HG02981 (cell line): ENCODE results near the gene FANCD2OS.
"Not testable (repeated sequence)": the region's sequence is repeated elsewhere in the genome, so short reads cannot be mapped to it uniquely, and the experiment has no call there.

Experiments
- ATAC-seq: cut with Tn5 transposase; IDR thresholded peaks from one replicate; pipeline ENCODE4 v1.9.1; 2021; ENCODE audit warnings: mild to moderate bottlenecking, moderate library complexity; ENCODE audit not compliant: unreplicated experiment

The FANCD2OS gene, protein sequence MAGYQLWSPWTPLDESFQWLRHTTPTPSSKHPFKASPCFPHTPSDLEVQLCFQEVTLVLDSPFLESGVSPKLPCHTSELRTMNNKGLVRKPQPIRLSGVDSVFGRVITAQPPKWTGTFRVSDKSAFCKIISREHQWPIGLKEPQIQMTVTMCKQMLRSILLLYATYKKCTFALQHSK

DNA sequence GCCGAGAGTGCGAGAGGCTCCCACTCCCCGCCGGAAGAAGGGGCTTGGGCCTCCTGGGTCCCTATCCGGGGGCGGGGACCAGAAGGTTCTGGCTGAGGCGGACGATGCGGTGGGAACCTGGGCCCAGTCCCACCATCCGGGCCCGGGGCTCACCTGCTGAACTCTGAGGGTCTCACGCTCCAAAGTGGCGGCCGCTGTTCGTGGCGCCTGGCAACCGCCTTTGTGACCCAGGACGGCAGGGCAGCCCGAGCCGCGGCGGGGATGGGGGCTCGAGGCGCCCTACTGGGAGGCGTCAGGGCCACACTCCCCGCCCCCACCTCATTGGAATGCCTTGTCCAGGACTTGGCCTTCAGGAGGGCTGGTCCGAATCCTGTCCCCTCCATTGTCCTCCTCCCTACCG is at the start of gene FANCD2OS:
FANCD2OS (minus strand) TSS at position 165 of the 400 bp plus-strand sequence. CDS start 3,481 bp downstream, outside the sequence.
- no peak for ATAC-seq

DNA sequence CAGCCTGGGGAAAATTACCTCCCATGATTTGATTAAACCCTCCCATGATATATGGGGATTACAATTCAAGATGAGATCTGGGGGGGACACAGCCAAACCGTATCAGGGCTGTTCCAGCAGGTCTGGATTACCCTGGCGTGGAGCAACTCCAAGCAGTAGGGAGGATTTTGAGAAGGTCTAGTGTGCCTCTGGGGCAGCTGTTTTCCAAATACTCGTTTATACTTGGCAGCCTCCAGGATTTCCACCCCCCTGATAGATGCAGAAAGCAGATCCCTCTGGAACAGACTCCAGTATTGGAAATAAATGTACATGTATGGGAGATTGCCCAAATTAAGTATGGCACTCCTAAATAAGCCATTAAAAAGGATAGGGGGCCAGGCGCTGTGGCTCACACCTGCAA is 49.0 kb upstream of the FANCD2OS start:
- ATAC-seq = no peak

DNA sequence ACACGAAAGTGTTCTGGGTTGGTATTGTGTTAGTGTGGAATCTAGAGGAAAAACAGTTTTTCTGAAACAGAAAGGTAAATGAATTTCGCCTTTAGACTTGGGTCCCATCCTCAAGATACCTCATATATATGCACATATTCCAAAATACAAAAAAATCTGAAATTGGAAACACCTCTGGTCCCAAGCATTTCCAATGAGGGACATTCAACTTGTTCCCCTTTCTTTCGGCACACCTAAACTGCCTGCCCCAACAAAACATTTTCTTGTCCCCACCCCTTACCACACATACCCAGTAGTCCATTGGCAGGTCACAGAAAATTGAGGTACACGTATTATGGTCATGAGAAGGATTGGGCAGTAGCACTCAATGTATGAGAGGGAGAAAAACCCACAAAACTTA is 47.6 kb upstream of the FANCD2OS start:
- no peak for ATAC-seq

DNA sequence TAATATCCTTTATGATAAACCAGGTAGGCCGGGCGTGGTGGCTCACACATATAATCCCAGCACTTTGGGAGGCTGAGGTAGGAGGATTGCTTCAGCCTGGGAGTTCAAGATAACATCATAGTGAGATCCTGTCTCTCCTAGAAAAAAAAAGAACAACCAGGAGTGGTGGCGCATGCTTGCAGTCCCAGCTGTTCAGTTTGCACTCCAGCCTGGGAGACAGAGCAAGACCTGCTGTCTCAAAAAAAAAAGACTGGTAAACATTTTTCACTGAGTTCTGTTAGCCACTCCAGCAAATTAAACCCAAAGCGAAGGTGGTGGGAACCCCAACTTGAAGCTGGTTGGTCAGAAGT is 47.0 kb upstream of the FANCD2OS start:
- no peak for ATAC-seq

DNA sequence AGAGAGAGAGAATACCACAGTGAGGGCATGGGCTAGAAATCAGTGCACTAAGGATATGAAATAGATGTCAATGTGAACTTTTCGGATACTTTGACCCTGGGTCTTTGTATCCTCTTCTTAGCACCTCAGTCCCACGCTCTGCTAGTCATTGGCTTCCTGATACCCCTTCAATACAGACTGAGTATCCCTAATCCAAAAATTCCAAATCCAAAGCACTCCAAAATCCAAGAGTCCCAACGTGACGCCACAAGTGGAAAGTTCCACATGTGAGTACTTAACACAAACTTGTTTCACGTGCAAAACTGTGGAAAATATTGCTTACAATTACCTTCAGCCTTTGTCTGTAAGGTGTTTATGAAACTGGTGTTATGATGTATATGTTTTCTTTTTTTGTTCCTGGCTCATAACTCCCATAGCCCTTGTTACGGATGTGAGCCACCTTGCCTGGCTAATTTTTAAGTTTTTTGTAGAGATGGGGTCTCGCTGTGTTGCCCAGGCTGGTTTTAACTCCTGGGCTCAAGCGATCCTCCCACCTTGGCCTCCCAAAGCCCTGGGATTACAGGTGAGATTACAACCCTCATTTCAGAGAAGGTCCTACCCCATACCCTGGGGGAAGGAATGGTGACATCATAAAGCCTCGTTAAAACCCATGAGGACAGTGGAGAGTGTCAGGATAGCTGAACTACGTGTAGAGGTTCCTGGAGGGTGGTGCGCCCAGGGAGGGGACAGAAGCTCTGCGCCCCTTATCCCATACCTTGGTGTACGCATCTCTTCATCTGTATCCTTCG is 46.5 kb upstream of the FANCD2OS start:
- no peak for ATAC-seq

DNA sequence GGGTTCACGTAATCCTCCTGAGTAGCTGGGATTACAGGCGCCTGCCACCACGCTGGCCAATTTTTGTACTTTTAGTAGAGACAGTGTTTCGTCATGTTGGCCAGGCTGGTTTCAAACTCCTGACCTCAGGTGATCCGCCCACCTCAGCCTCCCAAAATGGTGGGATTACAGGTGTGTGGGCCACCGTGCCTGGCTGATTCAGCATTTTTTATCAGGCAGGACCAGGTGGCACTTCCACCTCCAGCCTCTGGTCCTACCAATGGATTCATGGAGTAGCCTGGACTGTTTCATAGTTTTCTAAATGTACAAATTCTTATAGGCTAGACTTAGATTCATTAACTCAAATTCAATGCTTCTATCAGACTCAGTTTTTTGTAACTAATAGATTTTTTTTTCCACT is 42.9 kb upstream of the FANCD2OS start:
- no peak for ATAC-seq

DNA sequence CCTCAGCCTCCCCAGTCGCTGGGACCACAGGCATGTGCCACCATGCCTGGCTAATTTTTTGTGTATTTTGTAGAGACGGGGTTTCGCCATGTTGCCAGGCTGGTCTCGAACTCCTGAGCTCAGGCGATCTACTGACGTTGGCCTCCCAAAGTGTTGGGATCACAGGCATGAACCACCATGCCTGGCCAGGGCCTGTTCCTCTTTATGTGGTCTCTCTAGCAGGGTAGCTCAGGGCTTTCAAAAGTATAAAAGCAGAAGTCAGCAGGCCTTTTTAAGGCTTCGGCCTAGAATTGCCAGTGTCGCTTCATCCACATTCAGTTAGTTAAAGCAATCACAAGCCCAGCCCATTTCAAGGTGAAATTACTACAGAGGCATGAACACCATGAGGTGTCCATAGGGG is 41.2 kb upstream of the FANCD2OS start:
- ATAC-seq = no peak

DNA sequence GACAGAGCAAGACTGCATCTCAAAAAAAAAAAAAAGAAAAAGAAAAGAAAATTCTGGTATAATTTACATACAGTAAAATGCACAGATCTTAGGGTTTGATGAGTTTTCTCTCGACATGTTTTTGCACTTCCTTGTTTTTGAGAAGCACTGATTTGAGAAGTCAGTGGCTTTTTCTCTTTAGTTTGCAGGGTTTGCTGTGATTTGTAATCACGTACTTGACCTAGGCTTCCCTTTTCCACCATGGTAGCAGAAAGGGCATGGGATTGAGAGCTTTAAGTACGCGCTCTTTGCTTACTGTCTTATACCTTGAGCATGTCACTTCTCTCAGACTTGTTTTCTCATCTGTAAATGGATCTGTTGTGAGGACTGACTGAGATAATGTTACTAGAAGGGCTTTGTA is 37.6 kb upstream of the FANCD2OS start:
- no peak for ATAC-seq

DNA sequence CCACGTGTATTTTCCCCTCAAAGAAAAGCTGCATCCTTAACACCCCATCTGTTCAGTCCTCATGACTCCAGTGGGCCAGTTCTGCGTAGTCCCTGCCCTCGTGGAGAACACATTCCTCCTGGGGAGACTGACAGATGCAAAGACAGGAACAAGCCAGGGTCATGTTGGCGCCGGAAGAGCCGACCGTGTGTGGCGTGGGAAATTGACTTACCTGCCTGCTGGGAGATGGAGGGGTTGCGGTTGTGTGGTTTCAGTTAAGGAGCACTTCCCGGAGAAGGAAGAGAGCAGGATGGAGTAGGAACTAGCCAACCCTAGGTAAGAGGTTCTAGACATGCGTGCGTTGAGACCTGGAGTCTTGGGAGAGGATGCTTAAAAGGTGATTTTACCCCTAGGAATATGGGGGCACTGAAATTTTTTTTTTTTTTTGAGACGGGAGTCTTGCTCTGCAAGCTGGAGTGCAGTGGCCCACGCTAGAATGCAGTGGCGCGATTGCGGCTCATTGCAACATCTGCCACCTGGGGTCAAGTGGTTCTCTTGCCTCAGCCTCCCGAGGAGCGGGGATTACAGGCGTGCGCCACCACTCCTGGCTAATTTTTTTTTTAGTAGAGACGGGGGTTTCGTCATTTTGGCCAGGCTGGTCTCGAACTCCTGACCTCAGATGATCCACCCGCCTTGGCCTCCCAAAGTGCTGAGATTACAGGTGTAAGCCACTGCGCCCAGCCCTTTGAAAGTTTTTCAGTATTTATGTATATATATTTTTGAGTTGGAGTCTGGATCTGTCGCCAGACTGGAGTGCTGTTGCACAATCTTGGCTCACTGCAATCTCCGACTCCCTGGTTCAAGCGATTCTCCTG is 34.9 kb upstream of the FANCD2OS start:
- no peak for ATAC-seq

DNA sequence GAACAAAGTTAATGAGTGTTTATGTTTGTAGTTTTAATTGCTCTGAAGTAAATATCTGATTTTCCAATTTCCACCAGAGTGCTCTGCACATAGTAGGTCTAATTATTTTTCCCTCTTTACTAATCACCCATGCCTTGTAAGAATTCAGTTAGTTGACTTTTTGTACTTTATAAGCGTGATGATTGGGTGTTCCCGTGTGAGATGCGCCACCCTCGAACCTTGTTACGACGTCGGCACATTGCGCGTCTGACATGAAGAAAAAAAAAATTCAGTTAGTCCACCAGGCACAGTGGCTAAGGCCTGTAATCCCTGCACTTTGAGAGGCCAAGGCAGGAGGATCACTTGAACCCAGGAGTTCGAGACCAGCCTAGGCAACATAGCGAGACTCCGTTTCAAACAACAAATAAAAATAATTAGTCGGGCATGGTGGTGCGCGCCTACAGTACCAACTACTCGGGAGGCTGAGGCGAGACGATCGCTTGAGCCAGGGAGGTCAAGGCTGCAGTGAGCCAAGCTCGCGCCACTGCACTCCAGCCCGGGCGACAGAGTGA is 33.0 kb upstream of the FANCD2OS start:
- no peak for ATAC-seq

DNA sequence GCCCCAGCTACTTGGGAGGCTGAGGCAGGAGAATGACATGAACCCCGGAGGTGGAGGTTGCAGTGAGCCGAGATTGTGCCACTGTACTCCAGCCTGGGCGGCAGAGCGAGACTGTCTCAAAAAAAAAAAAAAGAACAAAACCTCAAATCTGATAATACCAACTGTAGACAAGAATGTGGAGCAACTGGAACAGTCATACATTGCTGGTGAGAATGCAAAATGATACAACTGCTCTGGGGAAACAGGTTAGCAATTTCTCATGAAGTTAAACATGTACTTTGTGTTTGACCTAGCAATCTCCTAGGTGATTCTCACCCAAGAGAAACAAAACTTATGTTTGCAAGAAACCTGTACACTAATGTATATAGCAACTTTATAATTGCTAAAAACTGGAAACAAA is 29.1 kb upstream of the FANCD2OS start:
- no peak for ATAC-seq

DNA sequence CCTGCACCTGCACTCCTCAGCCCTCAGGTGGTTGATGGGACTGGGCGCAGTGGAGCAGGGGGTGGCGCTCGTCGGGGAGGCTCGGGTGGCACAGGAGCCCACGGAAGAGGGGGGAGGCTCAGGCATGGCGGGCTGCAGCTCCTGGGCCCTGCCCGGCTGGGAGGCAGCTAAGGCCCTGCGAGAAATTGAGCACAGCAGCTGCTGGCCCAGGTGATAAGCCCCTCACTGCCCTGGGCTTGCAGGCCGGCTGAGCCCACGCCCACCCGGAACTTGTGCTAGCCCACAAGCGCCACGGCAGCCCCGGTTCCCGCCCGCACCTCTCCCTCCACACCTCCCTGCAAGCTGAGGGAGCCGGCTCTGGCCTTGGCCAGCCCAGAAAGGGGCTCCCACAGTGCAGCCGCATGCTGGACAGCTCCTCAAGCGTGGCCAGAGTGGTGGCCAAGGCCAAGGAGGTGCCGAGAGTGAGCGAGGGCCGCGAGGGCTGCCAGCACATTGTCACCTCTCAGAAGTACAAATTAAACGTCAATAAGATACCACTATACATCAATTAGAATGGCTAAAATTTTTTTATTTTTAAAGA is 28.5 kb upstream of the FANCD2OS start:
- no peak for ATAC-seq

DNA sequence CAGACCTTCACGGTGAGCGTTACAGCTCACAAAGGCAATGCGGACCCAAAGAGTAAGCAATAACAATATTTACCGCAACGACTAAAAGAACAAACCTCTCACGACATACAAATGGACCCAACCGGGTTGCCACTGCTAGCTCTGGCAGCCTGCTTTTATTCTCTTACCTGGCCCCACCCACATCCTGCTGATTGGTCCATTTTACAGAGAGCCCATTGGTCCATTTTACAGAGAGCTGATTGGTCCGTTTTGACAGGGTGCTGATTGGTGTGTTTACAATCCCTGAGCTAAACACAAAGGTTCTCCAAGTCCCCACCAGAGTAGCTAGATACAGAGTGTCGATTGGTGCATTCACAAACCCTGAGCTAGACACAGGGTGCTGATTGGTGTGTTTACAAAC is 27.8 kb upstream of the FANCD2OS start:
- ATAC-seq = not testable (repeated sequence)

DNA sequence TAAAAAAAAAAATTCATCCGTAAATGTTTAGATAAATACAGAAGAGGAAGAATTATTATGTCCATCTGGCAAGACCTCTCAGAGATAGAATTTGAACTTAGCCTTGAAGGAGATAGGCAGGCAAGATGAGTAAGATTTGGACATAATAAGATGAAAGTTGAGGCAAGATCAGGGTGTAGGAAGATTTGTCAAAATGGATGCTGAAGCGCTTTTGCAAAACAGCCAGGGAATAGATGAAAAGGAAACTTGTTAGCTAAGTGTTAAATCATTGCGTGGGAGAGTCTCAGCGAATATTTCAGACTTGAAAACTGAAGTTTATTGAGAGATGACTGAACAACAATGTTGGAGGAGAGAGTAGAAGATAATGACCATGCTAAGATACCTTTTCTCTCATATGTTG is 14.7 kb upstream of the FANCD2OS start:
- no peak for ATAC-seq

DNA sequence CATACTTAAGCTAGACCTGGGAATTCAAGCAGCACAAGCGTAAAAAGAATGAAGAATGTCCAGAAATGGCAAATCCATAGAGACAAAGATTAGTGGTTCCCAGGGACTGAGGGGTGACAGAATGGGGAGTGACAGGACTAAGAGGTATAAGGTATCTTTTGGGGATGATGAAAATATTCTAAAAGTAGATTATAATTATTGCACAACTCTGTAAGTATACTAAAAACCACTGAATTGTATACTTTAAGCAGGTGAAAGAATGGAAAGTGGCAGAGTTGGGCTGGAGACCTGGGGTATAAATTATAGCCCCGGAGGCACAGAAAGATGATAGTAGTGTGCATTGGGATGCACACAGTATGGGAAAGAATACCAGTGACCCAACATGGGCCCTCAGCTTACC is 13.0 kb upstream of the FANCD2OS start:
- ATAC-seq = no peak

DNA sequence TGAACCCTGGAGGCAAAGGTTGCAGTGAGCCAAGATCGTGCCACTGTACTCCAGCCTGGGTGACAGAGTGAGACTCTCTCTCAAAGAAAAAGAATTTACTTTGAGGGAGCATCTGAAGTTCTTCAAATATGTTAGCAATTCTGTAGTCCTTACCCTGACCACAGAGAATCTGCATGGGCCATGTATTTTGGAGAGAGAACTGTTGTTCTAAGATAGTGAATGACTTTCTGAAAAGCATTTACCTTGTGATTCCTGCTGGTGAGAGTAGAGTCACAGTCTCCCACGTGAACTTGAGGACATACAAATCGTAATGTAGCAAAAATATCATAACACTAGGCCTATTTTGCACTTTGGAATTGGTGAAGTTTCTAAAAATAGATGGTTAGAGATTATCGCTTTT is 11.3 kb upstream of the FANCD2OS start:
- no peak for ATAC-seq

DNA sequence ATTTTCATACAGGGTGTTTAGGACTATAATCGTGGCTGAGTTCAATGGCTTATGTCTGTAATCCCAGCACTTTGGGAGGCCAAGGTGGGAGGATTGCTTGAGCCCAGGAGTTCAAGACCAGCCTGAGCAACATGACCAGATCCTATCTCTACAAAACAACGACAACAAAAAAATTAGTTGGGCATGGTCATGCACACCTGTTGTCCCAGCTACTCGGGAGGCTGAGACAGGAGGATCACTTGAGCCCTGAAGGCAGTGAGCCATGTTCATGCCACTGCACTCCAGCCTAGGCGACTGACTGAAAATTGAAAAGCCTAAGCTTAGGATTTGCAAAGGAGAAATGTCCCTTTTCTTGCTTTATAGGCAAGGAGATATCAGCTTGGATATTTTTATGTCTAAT is 8.9 kb upstream of the FANCD2OS start:
- ATAC-seq = no peak

DNA sequence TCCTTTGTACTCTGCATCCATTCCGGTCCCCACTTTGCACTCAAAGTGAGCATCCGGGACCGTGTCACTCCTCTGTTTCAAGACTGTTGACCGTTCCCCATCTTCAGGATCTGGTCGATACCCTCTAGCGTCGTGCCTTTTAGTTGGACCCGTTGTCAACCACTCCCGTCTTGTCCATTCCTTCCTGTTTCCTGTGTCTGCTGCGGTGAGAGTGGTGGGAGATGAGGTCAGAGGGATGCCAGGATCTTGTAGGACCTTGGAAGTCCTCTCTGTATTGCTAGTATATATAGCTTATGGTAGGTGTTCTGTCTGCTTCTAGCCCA is 8.0 kb upstream of the FANCD2OS start:
- peak; percentile 25 for ATAC-seq

DNA sequence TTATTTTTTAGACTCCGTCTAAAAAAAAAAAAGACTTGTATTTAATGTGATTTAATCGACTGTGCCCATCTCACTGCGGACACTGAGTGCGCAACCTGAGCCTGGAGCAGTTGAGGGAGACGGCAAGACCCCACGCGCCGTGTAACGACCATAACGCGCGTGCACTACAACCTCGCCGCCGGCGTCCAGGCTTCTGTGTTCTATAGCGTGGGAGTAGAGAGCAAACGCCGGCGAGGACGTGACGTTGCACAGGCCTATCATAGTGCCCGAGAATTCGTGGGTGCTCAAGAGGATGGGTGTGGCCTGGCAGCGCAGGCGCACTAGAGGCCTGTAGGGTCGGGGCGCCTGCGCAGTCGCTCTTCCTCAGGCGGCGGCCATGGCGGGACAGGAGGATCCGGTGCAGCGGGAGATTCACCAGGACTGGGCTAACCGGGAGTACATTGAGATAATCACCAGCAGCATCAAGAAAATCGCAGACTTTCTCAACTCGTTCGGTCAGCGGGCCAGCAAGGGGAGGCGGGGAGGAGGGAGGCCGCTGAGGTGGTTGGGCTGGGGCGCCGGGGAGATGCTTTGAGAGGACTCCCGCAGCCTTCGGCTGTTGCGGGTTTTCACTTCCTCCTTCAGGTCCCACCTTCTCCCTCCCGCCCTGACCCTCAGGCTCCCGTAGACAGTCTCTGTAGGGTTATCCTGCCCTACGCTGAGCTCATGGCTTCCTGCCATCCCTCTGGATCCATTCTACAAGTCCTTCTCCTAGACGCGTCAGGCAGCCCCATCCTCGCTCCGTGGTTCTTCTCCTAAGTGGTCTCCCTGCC is 7.5 kb upstream of the FANCD2OS start, which contains the start of gene BRK1:
BRK1 (plus strand) TSS at position 350 of the 812 bp plus-strand sequence; CDS start at position 377, 27 bp downstream.
- ATAC-seq = peak; percentile 96

DNA sequence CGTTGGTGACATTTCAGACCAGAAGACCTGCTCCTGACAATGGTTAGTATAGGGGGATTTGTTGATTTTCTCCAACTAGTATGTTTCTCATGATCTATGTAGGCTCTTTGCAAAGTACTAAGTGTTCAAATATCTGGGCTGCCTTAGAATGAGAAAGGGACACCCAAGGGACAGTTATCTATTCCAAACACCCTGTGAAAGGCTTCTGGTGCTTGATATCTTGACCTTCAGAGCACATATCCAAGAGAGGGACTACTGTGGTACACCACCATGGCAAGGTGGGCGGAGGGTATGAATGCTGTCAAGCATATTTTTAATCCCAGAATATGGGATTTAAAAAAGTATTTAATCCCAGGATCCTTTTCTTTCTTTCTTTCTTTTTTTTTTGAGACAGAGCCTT is 1.1 kb downstream of the FANCD2OS start:
- no peak for ATAC-seq
